IPS DF 4.7 (cell line): ENCODE results near the gene C3.
"Not testable (repeated sequence)": the region's sequence is repeated elsewhere in the genome, so short reads cannot be mapped to it uniquely, and the experiment has no call there.

Experiments used
- DNase-seq: peaks from one replicate; pipeline ENCODE4 v3.0.0-alpha.2; 2013; ENCODE audit warnings: low spot score; ENCODE audit errors: extremely low read depth

C3 gene

DNA sequence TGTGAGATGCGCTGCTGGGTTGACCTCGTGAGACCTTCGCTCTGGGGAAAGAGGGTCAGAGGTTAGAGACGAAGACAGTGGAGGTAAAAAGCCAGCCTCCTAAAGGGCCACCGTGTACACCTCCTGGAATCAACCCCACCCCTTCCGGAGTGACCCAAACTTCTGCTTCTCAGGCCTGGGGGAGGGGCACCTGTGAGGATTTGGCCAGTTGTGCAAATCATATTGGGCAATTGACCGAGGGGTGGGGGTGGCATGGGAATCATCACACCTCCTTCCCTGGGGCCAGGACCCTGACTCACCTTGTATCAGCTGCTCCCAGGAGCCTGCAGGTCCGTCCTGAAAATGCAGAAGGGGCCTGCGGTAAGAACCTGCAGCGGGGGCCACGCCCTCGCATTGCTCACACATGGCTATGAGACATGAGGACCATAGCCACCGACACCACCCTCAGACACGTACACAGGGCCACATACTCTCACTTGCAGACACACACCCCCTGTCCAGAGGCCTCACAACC, 53.3 kb downstream of the C3 start:
- no peak for DNase-seq

DNA sequence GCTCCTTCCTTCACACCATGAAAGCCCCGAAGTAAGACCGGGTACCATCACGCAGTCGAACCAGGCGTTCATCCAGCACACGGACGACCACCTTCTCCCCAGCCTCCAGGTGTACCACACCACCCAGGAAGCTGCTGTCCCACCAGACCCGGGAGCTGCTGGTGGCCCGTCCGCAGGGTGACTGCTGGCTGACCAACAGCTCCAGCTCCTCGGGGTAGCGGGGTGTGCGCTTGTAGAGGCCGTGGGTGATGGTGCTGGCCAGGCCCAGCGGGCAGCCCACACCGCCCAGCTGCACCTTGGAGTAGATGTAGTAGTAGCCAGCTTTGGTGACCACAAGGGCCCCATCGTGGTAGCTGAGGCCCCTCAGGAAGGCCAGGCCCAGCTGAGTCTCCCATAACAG, 55.5 kb downstream of the C3 start:
- no peak for DNase-seq

DNA sequence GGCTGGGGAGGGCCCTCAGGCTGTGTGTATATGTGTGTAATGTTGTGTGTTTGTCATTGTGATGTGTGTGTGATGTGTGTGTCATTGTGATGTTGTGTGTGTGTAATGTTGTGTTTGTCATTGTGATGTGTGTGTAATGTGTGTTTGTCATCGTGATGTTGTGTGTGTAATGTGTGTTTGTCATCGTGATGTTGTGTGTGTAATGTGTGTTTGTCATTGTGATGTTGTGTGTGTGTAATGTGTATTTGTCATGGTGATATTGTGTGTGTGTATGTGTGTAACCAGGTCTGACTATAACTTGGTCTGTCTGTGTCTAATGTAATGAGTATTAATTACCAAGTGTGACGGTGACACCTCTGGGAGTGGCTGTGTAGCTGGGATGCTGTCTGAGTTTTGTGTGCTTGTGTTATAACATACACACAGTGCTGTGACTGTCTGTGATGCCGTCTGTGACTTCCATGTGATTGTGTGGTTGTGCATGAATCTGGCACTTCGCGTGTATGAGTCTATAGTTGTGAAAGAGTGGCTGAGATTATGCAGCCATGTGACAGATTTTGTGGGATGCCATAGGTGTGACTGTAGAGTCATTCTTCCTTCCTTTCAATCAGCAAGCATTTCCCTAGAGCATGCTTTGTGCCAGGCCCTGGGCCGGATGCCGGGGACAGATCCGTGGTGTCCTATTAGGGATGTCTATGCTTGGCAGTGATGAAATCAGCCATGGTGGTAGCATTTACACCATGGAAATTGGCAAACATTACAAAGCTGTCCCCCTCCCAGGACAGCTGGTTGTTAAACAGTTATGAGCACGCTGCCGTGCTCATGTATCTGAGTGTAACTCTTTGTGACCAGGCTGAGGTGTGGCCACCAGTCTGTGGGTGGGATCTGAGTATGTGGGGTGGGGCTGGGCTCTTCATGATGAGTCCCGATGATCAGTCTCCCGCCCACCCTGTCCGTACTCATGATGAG, 56.9 kb downstream of the C3 start:
- DNase-seq = no peak

DNA sequence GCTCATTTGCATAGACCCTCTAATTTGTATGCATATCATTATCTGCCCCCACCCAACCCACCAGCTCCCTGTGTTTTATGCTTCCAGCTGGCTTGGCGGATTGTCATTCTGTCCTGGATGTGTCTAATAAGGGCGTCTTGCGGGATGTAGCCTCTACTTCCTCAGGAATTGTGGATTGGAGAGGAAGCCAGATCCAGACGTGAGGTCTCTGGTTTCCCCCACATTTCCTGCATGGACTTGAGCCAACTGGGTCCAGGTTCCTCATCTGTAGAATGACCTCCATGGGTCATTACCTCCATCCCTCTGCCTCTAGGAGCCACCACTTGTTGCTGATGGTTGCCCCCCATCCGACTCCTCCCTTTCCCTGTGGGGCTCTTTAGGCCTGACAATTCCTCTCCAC, 57.7 kb downstream of the C3 start:
- DNase-seq = no peak

DNA sequence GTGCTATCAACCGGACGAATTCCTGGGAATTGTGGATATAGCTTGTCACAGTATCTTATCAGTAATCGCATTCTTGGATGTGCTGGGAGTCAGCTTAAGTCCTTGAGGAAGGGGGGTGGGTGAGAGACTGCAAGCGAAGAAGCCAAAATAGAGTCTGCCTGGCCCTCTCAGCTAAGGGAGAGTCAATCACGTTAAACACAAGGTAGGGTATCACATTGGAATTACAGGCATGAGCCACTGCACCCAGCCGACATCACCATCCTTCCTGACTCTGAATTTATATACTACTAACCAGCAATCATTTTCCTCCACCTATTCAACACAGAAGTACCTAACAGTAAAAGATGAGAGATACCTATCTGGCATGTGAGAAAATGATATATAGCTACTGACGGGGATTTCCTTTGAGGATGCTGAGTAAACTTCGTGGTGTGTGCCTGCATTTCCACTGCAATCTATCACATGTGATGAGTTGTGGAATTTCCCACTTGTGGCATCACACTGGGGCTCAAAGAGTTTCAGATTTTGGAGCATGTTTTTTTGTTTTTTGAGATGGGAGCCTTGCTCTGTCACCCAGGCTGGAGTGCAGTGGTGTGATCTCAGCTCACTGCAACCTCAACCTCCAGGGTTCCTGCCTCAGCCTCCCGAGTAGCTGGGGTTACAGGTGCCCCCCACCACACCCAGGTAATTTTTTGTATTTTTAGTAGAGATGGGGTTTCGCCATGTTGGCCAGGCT, 58.8 kb downstream of the C3 start:
- DNase-seq = not testable (repeated sequence)

DNA sequence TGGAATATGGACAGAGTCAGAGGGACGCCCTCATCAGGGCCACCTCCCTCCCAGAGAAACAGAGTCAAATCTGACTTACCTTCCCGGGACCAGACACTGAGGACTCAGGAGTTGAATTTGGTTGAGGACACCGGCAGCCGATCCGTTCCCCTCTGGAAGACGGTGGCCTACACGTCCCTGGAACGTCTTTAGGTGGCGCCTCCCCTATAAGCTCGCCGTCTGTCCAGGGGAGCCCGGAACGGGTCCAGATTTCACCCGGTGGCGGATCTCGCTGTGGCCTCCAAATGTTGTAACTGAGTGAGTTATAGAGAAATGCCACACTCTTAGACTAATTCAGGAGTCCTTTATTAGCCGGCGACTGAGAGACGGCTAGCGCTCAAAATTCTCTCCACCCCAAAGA, 59.5 kb downstream of the C3 start:
- no peak for DNase-seq

DNA sequence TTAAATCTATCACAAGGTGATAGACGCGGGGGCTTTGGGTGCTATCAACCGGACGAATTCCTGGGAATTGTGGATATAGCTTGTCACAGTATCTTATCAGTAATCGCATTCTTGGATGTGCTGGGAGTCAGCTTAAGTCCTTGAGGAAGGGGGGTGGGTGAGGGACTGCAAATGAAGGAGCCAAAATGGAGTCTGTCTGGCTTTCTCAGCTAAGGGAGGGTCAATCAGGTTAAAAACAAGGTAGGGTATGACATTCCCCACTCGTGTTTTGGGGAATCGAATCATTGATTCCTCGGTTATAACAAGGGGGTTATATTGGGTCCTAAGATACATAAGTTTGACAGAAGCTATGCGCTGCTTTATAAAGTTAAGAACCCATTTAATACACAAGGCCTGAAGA, 64.1 kb downstream of the C3 start:
- DNase-seq = not testable (repeated sequence)

DNA sequence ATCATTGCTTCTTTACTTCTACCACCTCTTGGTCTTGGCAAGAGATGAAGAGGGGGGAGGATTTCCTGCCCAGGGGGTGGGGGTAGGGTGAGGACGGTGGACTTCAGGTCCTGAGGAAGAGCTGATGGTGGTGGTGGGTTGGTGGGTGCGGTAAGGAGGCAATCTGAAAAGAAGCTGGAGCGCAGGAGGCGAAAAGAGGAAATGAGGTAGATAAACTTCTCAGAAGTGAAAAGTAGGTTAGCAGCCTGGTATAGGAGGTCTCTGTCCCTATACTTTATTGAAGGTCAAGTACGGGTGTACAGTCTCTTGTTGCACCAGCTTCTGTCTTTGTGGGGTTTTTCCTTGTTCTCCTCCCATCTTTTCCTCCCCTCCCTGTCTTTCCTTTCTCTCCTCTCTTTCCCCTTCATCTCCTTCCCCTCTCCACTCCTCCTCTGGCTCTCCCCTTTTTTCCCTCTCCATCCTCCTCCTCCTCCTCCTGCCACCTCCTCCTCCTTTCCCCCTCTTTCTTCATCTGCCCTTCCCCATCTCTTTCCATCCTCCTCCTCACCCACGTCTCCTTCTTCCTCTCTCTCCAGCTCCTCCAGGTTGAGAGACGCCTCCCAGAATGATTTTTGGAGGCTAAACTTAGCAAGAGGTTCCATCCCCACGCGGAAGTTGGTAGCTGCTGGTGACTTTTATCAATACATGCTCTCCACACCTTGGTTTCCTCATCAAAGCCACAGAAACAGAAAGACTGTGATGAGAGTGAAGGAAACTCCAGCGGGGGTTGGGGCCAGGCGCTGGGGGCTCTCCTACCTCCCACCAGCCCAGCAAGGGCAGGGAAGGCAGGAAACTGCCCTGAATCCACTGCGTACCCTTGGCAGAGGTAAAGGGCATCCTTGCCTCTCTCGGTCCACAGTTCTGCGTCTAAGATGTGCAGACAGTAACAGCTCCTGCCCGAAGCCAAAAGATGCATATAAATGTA, 65.8 kb downstream of the C3 start:
- DNase-seq = no peak

DNA sequence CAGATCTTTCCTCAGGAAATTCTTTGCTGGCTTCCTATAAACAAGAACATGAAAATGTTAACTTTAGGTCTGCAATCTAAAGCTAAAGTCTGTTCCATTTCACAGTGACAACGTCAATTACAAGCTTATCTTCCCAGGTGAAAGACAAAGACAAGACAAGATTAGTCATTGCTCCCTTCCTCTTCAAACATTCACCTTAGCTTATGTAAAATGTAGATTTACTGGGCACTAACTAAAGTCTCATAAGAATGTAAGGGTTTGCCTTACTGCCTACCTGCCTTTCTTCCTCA, 67.7 kb downstream of the C3 start:
- no peak for DNase-seq

DNA sequence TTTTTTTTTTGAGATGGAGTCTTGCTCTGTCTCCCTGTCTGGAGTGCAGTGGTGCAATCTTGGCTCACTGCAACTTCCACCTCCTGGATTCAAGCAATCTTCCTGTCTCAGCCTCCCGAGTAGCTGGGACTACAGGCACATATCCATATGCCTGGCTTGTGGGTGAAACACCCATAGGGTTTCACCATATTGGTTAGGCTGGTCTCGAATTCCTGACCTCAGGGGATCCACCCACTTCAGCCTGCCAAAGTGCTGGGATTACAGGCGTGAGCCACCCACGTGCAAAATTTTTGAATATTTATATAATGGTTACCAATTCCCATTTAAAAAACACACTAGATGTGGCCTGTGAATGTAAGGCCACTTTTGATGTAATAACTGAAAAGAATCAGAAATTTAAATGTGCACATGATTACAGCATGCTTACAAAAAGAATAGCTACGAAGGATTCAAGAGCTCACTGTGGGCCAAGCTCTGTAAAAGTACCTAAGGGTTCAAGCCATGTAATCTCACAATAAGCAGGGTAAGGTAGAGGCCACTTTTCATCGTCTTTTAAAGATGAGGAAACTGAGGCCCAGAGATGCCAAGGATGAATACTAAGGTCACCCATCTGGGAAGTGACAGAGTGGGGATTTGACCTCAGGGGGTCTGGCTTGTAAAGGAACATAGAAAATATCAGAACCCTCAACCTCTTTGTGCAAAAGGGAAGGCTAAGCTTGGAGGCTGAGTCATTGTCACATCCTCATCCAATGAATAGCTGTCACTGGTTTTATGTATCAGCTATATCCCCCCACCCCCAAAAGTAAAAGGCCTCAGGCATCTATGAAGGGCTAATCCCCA, 68.3 kb downstream of the C3 start:
- DNase-seq = no peak

DNA sequence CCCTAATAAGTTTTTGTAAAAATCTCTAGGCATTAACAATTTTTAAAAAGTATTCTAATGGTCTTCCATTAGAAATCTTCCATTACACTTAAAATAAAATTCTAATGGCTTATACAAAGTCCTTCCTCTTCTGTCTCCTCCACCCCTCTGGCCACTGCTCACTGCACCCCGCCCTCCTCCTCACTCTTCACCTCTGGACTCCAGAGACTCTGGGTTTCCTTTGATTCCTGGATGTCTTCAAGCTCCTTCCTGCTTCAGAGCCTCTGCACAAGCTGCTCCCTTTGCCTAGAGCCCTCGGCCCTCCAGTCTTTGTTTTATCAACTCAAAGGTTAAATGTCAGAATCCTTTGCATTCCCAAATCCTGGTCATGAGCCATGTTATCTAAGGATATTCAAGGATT, 71.3 kb downstream of the C3 start:
- DNase-seq = no peak

DNA sequence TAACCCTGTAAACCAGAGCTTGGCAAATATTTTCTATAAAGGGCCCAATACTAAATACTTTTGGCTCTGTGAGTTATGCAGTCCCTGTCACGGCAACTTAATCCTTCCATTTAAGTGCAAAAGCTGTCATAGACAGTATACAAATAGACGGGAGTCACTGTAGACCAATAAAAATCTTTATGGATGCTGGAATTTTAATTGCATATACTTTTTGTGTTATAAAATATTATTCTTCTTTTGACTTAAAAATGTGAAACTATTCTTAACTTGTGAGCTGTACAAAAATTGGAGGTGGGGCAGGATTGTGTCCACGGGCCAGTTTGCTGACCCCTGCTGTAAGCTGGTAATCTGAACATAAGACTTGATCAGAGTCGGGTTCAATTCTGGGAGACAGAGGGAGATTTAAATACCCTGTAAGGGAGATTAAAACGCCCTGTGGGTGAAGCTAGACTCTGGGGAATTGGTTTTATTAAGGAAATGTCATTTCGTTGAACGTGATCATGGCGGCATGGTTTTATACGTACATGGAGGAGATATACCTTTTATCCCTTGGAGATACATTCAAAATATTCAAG, 72.2 kb downstream of the C3 start:
- no peak for DNase-seq

DNA sequence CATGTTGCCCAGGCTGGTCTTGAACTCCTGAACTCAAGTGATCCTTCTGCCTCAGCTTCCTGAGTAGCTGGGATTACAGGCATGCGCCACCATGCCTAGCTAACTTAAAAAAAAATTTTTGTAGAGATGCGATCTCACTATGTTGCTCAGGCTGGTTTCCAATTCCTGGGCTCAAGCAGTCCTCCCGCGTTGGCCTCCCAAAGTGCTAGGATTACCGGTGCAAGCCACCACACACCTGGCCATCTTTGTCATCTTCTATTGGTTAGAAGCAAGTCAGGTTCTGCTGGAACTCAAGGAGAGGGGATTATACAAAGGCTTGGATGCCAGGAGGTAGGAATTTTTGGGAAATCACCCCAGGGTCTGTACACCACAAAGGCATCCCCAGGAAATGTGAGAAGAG, 75.7 kb downstream of the C3 start:
- DNase-seq = no peak

DNA sequence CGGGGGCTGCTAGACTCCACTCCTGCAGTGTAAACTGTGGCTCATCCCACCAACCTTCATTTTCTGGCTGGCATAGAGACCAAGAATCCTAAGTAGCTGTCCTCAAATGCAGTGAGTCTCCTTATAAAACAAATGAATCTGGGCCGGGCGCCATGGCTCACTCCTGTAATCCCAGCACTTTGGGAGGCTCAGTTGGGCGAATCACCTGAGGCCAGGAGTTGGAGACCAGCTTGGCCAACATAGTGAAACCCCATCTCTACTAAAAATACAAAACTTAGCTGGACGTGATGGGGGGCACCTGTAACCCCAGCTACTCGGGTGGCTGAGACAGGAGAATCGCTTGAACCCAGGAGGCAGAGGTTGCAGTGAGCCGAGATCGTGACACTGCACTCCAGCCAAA, 80.1 kb downstream of the C3 start:
- not testable (repeated sequence) for DNase-seq

DNA sequence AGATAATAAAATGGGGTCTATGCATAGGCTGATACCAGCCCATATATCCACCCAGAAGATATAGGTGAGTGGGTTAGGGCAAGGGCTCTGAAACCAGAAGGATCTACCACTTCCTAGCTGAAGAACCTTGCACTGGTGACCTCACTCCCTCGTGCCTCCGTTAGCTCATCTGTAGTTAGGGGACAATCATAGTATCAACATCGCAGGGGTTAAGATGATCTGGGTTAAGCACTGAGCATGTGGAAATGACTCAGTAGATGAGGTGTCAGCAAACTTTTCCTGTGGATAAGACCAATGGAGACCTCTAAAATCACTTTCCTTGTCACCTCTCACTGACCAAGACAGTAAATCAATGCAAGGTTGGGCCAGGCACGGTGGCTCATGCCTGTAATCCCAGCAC, 81.0 kb downstream of the C3 start:
- no peak for DNase-seq

DNA sequence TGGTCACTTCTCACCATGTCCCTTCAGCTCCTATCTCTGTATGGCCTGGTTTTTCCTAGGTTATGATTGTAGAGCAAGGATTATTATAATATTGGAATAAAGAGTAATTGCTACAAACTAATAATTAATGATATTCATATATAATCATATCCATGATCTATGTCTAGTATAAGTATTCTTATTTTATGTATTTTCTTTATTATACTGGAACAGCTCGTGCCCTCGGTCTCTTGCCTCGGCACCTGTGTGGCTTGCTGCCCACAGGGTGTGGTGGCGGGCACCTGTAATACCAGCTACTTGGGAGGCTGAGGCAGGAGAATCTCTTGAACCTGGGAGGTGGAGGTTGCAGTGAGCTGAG, 87.0 kb downstream of the C3 start:
- not testable (repeated sequence) for DNase-seq

DNA sequence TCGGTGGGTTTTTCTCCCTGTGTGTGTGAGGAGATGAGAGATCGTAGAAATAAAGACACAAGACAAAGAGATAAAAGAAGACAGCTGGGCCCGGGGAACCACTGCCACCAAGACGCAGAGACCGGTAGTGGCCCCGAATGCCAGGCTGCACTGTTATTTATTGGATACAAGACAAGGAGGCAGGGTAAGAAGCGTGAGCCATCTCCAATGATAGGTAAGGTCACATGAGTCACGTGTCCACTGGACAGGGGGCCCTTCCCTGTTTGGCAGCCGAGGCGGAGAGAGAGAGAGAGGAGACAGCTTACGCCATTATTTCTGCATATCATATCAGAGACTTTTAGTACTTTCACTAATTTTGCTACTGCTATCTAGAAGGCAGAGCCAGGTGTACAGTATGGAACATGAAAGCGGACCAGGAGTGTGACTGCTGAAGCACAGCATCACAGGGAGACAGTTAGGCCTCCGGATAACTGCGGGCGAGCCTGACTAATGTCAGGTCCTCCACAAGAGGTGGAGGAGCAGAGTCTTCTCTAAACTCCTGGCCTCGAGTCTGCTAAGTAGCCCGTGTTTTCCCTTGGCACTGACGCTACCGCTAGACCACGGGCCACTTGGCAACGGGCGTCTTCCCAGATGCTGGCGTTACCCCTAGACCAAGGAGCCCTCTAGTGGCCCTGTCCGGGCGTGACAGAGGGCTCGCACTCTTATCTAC, 87.5 kb downstream of the C3 start:
- DNase-seq = not testable (repeated sequence)

DNA sequence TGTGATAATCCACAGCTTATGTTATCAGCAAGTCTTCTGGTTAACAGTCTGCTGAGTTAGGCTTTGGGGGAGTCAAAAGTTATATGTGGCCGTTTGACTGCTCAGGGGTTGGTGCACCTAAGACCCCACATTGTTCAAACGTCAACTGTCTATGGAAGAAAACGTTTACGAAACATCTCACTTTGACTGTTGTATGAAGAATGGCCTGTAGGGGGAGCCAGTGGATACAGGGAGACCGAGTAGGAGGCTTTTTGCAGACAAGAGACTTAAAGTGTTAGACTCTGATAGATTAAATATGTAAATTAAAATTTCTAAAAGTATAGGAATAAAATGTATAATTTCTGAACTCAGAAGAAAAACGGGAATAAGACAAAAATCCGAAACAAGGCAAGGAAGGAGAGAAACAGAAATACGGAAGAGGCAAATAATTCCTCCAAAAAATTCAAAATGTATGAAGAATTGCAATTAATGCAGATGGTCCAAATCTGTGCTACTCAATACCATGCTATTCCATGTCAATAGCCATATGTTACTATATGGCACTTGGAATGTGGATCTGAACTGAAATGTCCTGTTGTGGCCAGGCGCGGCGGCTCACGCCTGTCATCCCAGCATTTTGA, 88.3 kb downstream of the C3 start:
- DNase-seq = peak; percentile 30
